ENCODE results near the gene PTPN13.
"Not testable (repeated sequence)": the region's sequence is repeated elsewhere in the genome, so short reads cannot be mapped to it uniquely, and the experiment has no call there.

Gene PTPN13

DNA sequence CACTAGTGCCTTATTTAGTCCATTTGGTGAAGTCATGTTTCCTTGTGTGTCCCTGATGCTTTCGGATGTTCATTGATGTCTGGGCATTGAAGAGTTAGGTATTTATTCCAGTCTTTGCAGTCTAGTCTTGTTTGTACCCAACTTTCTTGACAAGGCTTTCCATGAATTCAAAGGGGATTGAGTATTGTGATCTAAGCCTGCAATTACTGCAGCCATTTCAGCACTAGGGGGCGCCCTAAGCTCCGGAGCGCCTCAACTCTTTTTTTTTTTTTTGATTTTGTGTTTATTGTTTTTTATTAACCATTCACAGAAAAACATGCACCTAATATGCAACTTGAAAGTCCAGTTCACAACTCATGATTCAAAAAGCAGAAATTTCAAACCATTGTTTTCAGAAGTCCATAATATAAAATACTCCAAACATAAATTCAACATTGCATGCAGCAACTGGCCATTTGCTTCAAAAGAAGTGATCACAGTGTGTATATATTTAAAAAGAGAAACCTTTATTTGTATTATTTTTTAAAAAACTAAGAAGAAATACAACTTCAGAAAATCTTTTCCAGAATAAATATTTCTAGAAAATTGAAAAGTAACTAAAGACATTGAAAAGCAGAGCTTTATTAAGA lies 59.2 kb downstream of the PTPN13 start:
- no peak for DNase-seq

DNA sequence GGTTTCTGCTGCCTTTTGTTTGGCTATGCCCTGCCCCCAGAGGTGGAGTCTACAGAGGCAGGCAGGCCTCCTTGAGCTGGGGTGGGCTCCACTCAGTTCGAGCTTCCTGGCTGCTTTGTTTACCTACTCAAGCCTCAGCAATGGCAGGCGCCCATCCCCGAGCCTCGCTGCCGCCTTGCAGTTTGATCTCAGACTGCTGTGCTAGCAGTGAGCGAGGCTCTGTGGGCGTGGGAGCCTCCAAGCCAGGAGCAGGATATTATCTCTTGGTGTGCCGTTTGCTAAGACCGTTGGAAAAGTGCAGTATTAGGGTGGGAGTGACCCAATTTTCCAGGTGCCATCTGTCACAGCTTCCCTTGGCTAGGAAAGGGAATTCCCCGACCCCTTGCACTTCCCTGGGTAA lies 62.7 kb downstream of the PTPN13 start:
- DNase-seq: not testable (repeated sequence)

DNA sequence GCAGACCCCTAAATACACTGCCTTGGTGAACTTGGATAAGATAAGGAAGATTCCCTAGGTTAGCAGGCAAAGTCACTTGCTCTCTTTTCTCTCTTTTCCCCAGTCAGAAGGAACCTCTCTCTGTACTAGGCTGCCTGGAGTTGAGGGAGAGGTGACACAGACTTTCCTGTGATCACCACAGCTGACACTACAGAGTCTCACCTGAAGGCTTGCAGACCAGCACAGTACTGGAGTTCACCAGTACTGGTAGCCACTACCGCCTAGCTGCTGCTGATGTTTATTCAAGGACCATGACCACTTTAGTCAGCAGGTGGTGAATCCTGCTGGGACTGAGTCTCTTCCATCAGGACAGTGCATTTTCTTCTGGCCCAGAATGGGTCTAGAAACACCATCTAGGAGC lies 63.3 kb downstream of the PTPN13 start:
- DNase-seq: no peak

DNA sequence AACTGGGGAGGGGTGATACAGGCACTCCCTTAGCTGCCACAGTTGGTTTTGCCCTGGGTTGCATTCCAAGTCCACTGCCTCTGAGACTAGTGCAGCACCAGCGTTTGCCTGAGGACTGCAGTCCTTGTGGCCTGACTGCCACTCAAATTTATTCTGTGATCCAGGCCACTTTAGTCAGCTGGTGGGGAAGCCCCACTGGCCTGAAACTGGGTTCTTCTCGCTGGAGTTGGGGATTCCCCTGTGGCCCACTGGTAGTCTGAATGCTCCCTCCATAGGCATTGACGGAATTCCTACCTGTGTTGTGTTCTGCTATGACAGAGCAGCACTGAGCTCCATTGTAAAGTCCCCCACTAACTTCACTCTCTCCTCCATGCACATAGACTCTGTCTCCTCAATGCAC lies 63.8 kb downstream of the PTPN13 start:
- DNase-seq: no peak

DNA sequence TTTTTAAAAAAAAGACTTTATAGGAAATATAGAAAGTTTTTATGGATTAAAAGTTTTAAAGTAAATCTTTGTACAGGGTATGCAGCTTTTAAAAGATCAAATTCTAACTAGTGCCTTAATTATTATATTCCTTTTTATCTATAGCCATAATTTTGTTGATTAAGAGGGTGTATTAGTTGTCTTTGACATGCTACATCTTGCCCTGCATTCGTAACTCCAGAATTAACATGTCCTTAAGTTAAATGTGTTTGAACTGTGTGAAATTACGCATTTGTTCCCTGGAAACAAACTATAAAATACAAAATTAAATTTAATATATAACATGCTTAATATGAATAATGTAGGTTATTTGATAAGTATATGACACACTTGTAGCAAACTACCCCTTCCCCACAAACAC lies 66.3 kb downstream of the PTPN13 start:
- DNase-seq: no peak

DNA sequence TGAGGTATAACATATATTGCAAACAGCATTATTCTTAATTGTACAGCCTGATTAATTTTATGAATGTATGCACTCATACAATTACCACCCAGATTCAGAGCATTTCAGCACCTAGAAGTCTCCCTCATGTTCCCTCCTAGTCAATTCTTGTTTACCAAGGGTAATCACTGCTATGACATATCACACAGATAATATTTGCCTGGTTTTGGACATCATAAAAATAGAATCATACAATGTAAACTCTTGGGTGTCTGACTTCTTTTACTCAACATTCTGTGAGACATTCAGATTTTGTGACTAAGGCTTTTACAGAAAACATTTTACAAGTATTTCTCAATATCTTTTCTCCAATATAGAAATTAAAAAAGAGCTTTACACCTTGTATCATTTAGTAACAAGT lies 66.9 kb downstream of the PTPN13 start:
- DNase-seq: no peak

DNA sequence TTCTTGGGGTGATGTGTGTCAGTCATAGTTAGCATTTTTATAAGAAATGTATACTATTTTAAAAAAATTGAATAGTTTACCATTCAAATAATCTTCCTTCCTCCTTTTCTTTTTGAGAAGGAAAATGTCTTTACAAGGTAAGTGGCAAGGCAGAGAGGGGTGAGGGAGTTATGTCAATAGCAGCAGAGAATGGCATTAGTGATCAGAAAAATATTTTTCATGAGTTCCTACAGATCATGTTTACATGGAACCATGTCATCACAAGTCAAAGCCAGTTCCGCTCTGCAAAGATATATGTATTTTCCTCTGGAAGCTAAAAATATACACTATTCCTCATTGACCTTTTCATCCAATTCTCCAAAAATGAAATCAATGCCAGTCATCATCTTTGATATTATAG lies 67.3 kb downstream of the PTPN13 start:
- DNase-seq: no peak

DNA sequence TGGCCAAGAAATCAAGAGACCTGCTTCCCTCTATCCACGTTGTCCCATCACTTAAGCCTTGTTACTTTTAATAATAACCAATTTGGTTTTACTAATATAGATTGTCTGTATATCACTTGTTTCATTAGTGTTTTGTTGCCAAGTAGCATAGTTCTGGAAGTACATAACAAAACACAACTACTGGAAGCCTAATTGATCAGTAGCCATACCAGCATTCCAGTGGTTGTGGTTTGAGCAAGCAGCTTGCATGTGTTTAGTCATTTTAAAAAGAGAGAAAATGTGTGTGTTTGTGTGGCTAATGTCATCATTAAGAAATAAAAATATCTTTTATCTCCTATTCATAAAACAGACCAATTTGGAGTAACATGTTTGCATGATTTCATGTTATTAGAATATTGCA lies 70.8 kb downstream of the PTPN13 start:
- DNase-seq: no peak

DNA sequence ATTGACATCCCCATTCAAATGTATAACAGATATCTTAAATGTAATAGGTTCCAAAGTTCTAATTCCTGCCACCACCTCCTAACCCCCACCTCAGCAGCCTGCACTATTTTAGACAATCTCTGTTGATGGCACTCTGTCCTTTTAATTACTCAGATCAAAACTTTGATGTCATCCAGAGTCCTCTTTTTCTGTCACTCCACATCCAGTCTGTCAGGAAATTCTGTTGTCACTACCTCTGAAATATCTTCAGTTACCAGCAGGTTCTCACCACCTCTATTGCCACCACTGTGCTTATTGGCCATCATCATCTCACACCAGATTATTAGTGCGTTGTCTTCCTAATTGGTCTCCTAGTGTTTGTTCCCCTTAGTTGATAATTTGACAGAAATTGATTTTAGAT lies 76.2 kb downstream of the PTPN13 start:
- no peak for DNase-seq

DNA sequence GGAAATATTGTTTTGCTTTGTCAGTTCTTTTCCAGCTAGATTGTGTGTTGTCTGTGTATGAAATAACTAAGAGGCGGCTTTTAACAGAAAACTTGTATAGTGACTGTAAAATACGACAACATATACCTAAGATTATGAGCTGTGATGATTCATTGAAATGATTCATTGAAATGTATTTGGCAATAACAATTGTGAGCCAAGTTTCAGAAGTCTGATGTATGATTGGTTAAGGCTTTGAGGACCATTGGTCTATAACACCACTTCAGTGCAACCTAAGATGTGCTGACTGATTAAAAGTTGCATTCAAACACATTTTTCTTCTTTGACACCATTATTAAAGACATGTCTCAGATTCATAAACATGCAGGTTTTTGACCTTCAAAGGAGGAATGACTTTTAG lies 76.6 kb downstream of the PTPN13 start:
- DNase-seq: no peak

DNA sequence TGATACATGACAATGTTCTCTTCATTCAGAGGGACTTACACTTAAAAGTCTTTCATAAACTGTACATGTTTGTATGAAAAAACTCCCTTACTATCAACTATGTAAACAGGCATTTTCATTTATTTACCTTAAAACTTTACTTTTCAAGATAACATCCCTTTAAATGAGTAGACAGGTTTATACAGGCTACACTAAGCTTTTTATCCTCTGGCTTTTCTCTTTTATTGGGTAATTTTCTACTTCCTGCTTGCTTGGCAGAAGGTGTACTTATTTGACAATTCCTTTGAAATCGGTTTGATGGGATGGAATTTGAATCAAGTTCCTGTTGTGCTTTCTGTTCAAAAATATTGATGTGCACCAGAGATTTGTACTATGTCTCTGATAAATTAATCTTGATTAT lies 81.4 kb downstream of the PTPN13 start:
- no peak for DNase-seq

DNA sequence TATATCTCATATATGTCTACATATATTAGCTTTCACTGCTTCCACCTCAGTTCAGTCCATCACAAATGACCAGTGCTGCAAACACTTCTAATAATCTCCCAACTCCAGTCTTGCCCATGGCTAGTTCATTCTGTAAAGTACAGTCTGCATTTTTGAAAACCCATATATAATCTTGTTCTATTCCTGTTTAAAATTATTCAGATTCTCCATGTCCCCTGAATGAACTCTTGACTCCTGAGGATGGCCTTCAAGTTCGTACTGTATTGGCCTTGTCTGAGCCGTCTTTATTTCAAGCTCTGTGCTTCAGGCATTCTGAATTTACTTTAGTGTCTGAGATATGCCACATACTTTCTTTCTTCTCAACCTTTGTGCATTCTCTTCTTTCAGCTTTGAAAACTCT lies 84.7 kb downstream of the PTPN13 start:
- DNase-seq: no peak

DNA sequence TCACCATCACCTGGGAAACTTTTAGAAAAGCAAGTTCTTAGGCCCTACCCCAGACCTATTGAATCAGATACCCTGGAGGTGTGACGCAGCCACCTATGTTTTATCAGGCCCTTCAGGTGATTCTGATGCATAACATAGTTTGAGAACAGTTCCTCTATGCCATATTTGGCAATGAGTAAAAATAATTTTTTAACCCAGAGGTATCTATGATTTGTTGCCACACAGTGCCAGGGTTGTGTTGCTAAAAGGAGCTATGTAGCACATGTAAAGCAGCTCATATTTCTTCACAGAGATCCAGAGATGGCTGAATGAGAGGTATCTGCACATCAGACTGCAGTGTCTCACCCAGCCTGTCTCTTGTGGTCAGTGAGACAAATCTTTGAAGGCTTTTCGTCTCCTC lies 85.3 kb downstream of the PTPN13 start:
- no peak for DNase-seq

DNA sequence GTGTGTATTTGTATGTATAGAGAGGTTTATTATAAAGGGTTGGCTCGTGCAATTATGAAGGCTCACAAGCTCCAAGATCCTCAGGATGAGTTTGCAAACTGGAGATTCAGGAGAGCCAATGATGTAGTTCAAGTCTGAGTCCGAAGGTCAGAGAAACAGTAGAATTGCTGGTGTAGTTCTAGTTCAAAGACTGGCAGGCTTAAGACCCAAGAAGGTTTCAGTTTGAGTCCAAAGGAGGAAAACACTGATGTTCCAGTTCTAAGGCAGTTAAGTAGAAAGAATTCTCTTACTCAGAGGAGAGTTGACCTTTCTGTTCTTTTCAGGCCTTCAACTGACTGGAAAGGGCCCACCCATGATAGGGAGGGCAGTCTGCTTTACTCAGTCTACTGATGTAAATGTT lies 89.1 kb downstream of the PTPN13 start:
- no peak for DNase-seq

DNA sequence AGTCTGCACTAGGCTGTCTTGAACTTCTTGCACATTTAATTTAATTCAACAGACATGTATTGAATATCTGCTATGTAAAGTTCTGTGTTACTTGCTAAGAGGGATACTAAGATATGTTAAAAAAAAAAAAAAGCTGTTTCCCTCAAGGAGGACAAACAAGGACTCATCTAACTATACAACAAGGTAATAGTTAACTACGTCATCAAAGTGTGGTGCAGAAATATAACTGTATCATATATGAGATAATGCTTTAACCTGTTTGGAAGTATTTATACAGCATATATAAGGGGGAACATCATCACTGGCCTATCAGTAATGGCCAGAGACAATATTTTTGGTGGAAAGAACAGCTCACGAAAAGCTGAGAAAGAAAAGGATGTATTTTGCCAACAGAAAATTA lies 89.9 kb downstream of the PTPN13 start:
- DNase-seq: no peak

DNA sequence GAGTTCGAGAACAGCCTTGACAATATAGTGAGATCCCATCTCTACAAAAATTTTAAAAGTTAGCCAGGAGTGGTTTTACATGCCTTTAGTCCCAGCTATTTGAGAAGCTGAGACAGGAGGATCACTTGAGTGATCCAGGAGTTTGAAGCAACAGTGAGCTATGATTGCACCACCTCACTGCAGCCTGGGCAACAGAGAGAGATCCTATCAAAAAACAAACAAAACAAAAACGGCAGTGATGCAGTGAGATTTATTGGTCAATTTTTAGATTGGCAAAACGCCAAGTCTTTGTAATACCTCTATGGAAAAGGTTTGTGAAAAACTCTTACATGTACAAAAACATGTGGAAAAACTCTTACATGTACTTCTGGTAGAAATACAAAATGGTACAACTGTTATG lies 91.3 kb downstream of the PTPN13 start:
- no peak for DNase-seq

DNA sequence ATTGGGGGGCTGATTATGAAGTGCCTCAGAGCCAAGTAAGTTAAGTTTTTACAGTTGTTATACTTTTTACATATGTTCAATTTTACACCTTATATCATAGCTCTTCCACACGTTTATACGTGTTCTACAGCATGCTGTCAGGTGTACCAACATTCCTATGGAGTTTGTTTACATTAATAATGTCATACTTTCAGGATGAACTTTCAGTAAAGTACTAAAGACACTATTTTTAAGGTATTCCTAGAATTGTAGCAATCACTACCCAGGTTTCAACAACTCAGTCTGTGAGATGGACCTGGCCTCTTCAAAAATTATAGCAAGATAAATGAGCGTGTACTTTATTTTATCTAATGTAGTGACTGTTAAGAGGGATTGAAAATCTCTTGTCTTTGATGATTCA lies 92.6 kb downstream of the PTPN13 start:
- DNase-seq: no peak

DNA sequence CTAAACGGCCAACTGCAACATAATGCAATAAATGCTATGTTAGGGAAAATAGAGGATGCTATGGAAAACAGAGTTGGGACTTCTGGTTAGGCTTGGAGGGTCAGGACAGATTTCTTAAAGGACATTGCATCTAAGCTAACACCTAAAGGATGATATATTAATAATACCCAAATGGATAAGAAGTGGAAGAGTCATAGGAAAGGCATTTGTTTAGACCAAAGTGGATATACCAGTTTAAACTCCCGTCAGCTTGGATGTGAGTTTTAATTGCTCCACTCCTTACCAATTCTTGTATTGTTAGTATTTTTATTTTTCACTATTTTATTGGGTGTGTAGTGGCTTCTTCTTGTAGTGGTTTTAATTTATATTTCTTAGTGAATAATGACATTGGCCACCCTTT lies 93.9 kb downstream of the PTPN13 start:
- no peak for DNase-seq

DNA sequence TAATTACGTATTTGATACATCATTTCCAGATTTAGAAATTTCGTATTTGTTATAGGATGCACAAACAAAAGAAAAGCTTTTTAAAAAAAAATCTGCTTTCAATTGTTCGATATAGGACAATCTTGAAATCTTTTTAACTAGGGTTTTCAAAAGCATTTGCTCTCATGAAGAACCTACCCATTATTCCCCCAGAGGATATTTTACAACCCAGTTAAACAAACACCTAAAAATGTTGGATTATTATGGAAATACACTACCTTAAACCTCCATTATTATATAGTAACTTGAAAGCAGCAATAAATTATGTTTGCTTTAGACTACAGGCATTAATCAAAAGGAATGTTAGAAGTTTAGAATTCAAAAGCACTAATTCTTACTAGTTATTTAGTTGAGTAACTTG lies 110.5 kb downstream of the PTPN13 start:
- DNase-seq: no peak

DNA sequence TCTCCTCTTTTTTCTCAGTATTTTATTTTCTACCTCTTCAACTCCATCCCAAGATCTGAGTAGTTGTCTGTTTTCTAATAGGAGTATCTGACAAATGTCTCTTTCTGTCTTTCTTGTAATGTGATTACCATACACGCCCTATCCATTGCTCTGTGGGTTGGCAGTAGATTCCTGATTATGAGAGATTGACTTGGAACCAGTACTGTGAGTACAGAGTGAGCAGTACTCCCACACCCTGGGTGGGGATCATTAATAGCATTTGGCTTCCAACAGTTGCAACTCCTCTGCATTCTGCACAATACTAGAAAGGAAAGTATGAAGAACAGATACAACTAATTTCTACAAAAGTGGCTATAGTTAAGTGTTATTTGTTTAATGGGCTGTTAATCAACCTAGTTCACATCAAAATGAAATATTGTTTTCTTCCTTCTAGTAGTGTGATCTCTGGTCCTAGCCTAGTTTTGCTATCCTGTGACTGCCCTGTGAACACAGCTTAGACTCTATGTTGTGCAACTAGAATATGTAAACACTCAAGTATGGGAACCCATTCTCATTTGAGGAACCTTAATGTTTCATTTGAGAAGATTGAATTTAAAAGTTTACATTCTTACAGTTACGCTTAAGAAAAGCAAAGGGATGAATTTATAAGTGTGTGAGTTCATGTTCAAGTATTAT lies 112.9 kb downstream of the PTPN13 start:
- DNase-seq: no peak

DNA sequence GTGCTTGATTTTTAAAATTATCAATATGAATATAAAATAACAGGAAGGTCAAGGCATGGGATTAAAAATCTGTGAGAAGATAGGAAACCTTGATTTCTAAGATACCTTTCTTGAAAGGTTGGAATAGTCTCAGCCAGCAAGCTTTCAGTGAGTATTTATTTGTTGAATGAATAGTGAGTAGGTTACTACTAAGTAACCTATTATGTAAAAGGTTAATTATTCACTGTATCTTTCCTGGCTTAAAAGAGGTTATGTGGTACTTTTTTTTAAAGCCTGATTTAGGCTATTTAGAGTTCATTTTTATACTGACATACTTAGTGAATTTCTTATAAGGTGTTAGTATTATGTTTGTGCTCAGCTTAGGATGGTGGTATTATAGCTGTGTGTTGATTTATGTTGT lies 123.5 kb downstream of the PTPN13 start:
- DNase-seq: no peak

DNA sequence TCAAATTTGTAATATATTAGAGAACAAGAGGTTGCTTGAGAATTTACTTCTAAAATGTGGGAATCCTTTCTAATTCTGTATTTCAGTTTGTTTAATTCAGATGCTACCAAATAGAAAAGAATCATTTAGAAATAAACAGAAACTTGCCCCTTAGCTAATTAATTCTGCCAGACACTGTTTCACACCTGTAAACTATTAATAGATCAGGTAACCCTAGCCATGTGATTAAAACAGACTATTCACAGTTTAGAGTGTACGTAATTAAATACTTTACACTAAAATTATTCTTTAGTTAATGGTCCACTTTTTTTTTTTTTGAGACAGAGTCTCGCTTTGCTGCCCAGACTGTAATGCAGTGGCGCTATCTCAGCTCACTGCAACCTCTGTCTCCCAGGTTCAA lies 124.0 kb downstream of the PTPN13 start:
- no peak for DNase-seq

DNA sequence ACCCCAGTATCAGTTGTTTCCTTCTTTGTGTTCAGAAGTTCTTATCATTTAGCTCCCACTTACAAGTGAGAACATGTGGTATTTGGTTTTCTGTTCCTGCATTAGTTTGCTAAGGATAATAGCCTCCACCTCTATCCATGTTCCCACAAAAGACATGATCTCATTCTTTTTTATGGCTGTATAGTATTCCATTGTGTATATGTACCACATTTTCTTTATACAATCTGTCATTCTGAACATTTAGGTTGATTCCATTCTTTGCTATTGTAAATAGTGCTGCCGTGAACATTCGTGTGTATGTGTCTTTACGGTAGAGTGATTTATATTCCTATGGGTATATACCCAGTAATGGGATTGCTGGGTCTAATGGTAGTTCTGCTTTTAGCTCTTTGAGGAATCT lies 125.0 kb downstream of the PTPN13 start:
- not testable (repeated sequence) for DNase-seq

DNA sequence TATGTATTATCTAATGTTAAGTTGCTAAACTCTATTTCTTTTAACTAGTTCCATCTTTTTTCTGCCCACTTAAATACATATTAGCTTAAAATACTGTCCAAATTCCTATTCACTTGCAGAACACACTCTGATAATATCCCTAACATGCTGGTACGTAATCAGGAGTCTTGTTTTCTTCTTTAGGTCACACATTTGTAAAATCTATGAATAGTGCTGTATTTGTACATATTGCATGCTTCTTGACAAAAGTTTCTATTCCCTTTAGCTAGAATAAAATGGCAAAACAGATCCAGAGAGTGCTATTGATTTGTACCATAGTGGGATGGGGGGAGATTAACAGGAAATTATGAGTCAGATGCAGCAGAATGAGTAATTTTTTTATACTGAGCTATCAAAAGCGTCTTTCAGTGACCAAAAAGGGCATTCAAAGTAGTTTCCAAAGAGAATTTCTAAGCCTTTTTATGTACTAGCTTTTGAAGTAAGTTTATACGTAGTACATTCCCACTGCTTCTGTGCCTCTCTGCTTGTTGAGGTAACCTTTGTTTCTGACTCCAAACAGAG lies 126.5 kb downstream of the PTPN13 start:
- no peak for DNase-seq

DNA sequence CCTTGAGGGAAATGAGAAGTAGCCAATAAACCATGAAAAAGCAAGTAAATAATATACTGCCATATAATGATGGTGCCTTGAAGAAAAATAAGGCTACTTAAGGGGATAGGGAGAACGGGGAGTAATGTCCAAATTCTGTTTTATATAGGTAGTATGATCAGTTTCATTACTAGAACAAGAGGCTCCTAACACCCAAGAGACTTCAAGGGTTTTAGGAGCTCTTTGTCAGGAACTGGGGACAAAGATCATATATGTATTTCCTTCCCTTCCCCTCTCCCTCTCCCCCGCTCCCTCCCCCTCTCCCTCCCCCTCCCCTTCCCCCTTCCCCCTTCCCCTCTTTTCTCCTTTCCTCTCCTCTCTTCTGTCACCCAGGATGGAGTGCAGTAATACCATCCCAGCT lies 127.3 kb downstream of the PTPN13 start:
- DNase-seq: no peak

Measured in effector CD4-positive, alpha-beta T cell (primary cell).